Peyer's patch (tissue), 4 donors: ENCODE data around the gene MARCHF7.
"Not testable (repeated sequence)": the region's sequence is repeated elsewhere in the genome, so short reads cannot be mapped to it uniquely, and the experiment has no call there.

Experiments
- CTCF ChIP-seq, 6 experiments: fragments of 450-650 bp in 4 of 6; fragments of 200-600 bp in 2 of 6; sonication (generic) in 1 of 6; IDR thresholded peaks; one replicate each; pipeline ENCODE4 v1.5.1; 2017 to 2019; ENCODE audit warnings: antibody characterized with exemption in 6 of 6, mild to moderate bottlenecking in 3 of 6, moderate library complexity in 1 of 6
- POLR2A ChIP-seq, 2 donors: fragments of 450-650 bp; IDR thresholded peaks; one replicate each; pipeline ENCODE4 v1.5.1; 2017; ENCODE audit warnings: antibody characterized with exemption in 2 of 2, mild to moderate bottlenecking in 2 of 2, moderate library complexity in 2 of 2

GRCh38 chr2:159724795-159725572 lies 12.7 kb downstream of the MARCHF7 start:
- TF ChIP-seq CTCF, POLR2A (IDR thresholded peaks at IDR 0.05): not testable (repeated sequence)
